ENCODE data around the gene ENO2.

- TF ChIP-seq CTCF (IDR thresholded peaks at IDR 0.05 in 4 of 5, conservative IDR thresholded peaks at IDR 0.05 in 1 of 5), result no peak
- TF ChIP-seq POLR2A (IDR thresholded peaks at IDR 0.05), result no peak
Measured at GRCh38 chr12:6934110-6934509, 19.7 kb downstream of the ENO2 start.

Data from gastrocnemius medialis (tissue), 4 donors.